SK-N-SH (cell line): ENCODE measurements around the gene HOMER3. TPM values are rescaled to one million over a fixed set of nuclear protein-coding genes. Genes with fewer than 3 reads are reported as not detected.

ENCODE experiments used
- CTCF ChIA-PET: fragments of 300-600, 350-600 bp; formaldehyde crosslinking; extraction: SDS; loops from one replicate; lab custom pipeline; 2021; lab: Yijun Ruan, JAX
- POLR2A ChIA-PET: fragments of 350-600 bp; sonication (Branson Sonifier 250); formaldehyde crosslinking; extraction: SDS; loops from one replicate; lab custom pipeline; 2020; ENCODE audit warnings: antibody characterized with exemption, inconsistent platforms; lab: Yijun Ruan, JAX
- DNase-seq: peaks from one replicate; pipeline ENCODE4 v3.0.0; 2012
- H2AFZ ChIP-seq: fragments of 200-600 bp; sonication (generic); 2 replicates; pipeline ENCODE4 v1.8.1; 2016; ENCODE audit warnings: antibody characterized with exemption, mild to moderate bottlenecking, low read depth
- H3F3A ChIP-seq: fragments of 200-600 bp; sonication (generic); replicated peaks from 2 replicates; pipeline ENCODE3; 2016; ENCODE audit warnings: antibody characterized with exemption, mild to moderate bottlenecking; ENCODE audit not compliant: insufficient read depth
- H3K27ac ChIP-seq, 2 experiments: fragments of 200-500 bp in 1 of 2; fragments of 200-600 bp in 1 of 2; sonication (Bioruptor generic) in 1 of 2; sonication (generic), shearing (Covaris generic) in 1 of 2; 2 replicates each; pipeline versions ENCODE4 v1.5.1 to v1.6.1; 2014 to 2016; ENCODE audit warnings: low read depth in 2 of 2, inconsistent platforms in 1 of 2, low read length in 1 of 2, mild to moderate bottlenecking in 1 of 2, mixed read lengths in 1 of 2
- H3K27me3 ChIP-seq: fragments of 200-600 bp; sonication (generic), shearing (Covaris generic); 2 replicates; pipeline ENCODE4 v1.6.1; 2016; ENCODE audit warnings: mixed run types; ENCODE audit not compliant: insufficient read depth
- H3K36me3 ChIP-seq, 2 experiments: fragments of 200-500 bp in 1 of 2; fragments of 200-600 bp in 1 of 2; sonication (Bioruptor generic) in 1 of 2; sonication (generic) in 1 of 2; replicated peaks in 1 of 2; 2 replicates each; pipeline versions ENCODE3 to v1.5.1; 2014 to 2016; ENCODE audit warnings: low read length in 1 of 2, mild to moderate bottlenecking in 1 of 2; ENCODE audit not compliant: insufficient read depth in 2 of 2, control insufficient read depth in 1 of 2
- H3K4me1 ChIP-seq, 2 experiments: fragments of 200-500 bp in 1 of 2; fragments of 200-600 bp in 1 of 2; sonication (Bioruptor generic) in 1 of 2; sonication (generic), shearing (Covaris generic) in 1 of 2; 2 replicates each; pipeline versions ENCODE4 v1.5.1 to v1.6.1; 2014 to 2016; ENCODE audit warnings: low read depth in 1 of 2, low read length in 1 of 2, mixed run types in 1 of 2; ENCODE audit not compliant: insufficient read depth in 2 of 2, control insufficient read depth in 1 of 2
- H3K4me2 ChIP-seq: fragments of 200-600 bp; sonication (generic), shearing (Covaris generic); 2 replicates; pipeline ENCODE4 v1.6.1; 2017; ENCODE audit warnings: mixed run types
- H3K4me3 ChIP-seq, 2 experiments: fragments of 200-500 bp in 1 of 2; fragments of 200-600 bp in 1 of 2; sonication (Bioruptor generic) in 1 of 2; sonication (generic), shearing (Covaris generic) in 1 of 2; 2 replicates each; pipeline versions ENCODE4 v1.5.1 to v1.8.1; 2014 to 2016; ENCODE audit warnings: low read depth in 2 of 2, inconsistent platforms in 1 of 2, low read length in 1 of 2, mild to moderate bottlenecking in 1 of 2, mixed read lengths in 1 of 2, moderate library complexity in 1 of 2
- H3K79me2 ChIP-seq: fragments of 200-600 bp; sonication (generic); 2 replicates; pipeline ENCODE4 v1.8.1; 2017; ENCODE audit warnings: mild to moderate bottlenecking; ENCODE audit not compliant: insufficient read depth
- H3K9ac ChIP-seq: fragments of 200-600 bp; sonication (generic); 2 replicates; pipeline ENCODE4 v1.6.1; 2017; ENCODE audit warnings: mixed run types
- H3K9me2 ChIP-seq: fragments of 200-600 bp; sonication (generic); 2 replicates; pipeline ENCODE4 v1.6.1; 2017; ENCODE audit warnings: mixed run types
- H3K9me3 ChIP-seq: fragments of 200-600 bp; sonication (generic); 2 replicates; pipeline ENCODE4 v1.6.1; 2017; ENCODE audit warnings: mixed run types, mild to moderate bottlenecking, moderate library complexity
- H4K20me1 ChIP-seq: fragments of 200-600 bp; sonication (generic); 2 replicates; pipeline ENCODE4 v1.6.1; 2017; ENCODE audit warnings: mild to moderate bottlenecking, mixed run types; ENCODE audit not compliant: insufficient read depth
- CHD2 ChIP-seq: fragments of 150-350 bp; IDR thresholded peaks from 2 replicates; pipeline ENCODE4 v1.6.1; 2018; ENCODE audit warnings: low read length; ENCODE audit not compliant: partially characterized antibody
- EP300 ChIP-seq, 2 experiments: IDR thresholded peaks; 2 replicates each; pipeline versions ENCODE4 v1.4.0 to v1.6.1; 2012; ENCODE audit warnings: borderline replicate concordance in 1 of 2, low read depth in 1 of 2, low read length in 1 of 2
- FOSL2 ChIP-seq: IDR thresholded peaks from 2 replicates; pipeline ENCODE4 v1.4.0; 2012; ENCODE audit warnings: low read depth, mild to moderate bottlenecking, moderate library complexity, borderline replicate concordance
- FOXJ3 ChIP-seq: sonication (generic); formaldehyde crosslinking; IDR thresholded peaks from 2 replicates; pipeline ENCODE4 v1.5.1; 2020; ENCODE audit warnings: mild to moderate bottlenecking, missing genetic modification reagents
- FOXM1 ChIP-seq: IDR thresholded peaks from 2 replicates; pipeline ENCODE4 v1.4.0; 2012; ENCODE audit warnings: low read depth, mild to moderate bottlenecking
- GABPA ChIP-seq: IDR thresholded peaks from 2 replicates; pipeline ENCODE4 v1.4.0; 2012; ENCODE audit warnings: low read depth, mild to moderate bottlenecking
- GATA2 ChIP-seq: sonication (generic); formaldehyde crosslinking; IDR thresholded peaks from 2 replicates; pipeline ENCODE4 v1.5.0; 2020; ENCODE audit warnings: mild to moderate bottlenecking, missing genetic modification reagents
- IRF3 ChIP-seq: fragments of 150-350 bp; IDR thresholded peaks from 2 replicates; pipeline ENCODE4 v1.6.1; 2016; ENCODE audit warnings: mild to moderate bottlenecking, low read depth, low read length
- JUND ChIP-seq: IDR thresholded peaks from 2 replicates; pipeline ENCODE4 v1.4.0; 2012
- MAX ChIP-seq: IDR thresholded peaks from 2 replicates; pipeline ENCODE4 v1.4.0; 2012; ENCODE audit warnings: low read depth
- MEF2A ChIP-seq: IDR thresholded peaks from 2 replicates; pipeline ENCODE4 v1.4.0; 2012; ENCODE audit warnings: low read depth, borderline replicate concordance
- MXI1 ChIP-seq: IDR thresholded peaks from 2 replicates; pipeline ENCODE4 v1.6.1; 2012; ENCODE audit warnings: mild to moderate bottlenecking, low read depth, low read length, improper control_type of control experiment
- NFIC ChIP-seq: IDR thresholded peaks from 2 replicates; pipeline ENCODE4 v1.4.0; 2012; ENCODE audit warnings: borderline replicate concordance
- NRF1 ChIP-seq: IDR thresholded peaks from 2 replicates; pipeline ENCODE4 v1.6.1; 2012; ENCODE audit warnings: low read depth, mild to moderate bottlenecking, low read length
- POLR2AphosphoS5 ChIP-seq: IDR thresholded peaks from 2 replicates; pipeline ENCODE4 v1.6.1; 2012; ENCODE audit warnings: low read depth, low read length
- RCOR1 ChIP-seq: fragments of 150-350 bp; IDR thresholded peaks from 2 replicates; pipeline ENCODE4 v1.6.1; 2017; ENCODE audit warnings: antibody characterized with exemption, low read length
- REST ChIP-seq: IDR thresholded peaks from 2 replicates; pipeline ENCODE4 v1.6.1; 2012; ENCODE audit warnings: mild to moderate bottlenecking, low read depth, low read length, moderate library complexity
- RFX5 ChIP-seq: IDR thresholded peaks from 2 replicates; pipeline ENCODE4 v1.6.1; 2012; ENCODE audit warnings: mild to moderate bottlenecking, improper control_type of control experiment, low read length
- RXRA ChIP-seq: IDR thresholded peaks from 2 replicates; pipeline ENCODE4 v1.4.0; 2012; ENCODE audit warnings: low read depth, mild to moderate bottlenecking, borderline replicate concordance
- SIN3A ChIP-seq: IDR thresholded peaks from 2 replicates; pipeline ENCODE4 v1.6.1; 2012; ENCODE audit warnings: low read depth, mild to moderate bottlenecking, low read length, moderate library complexity, borderline replicate concordance
- SMC3 ChIP-seq: IDR thresholded peaks from 2 replicates; pipeline ENCODE4 v1.6.1; 2012; ENCODE audit warnings: low read depth, low read length, improper control_type of control experiment
- TCF12 ChIP-seq: IDR thresholded peaks from 2 replicates; pipeline ENCODE4 v1.4.0; 2012
- TEAD4 ChIP-seq: IDR thresholded peaks from 2 replicates; pipeline ENCODE4 v1.4.0; 2012; ENCODE audit warnings: mild to moderate bottlenecking, borderline replicate concordance; ENCODE audit not compliant: insufficient read depth
- USF1 ChIP-seq: IDR thresholded peaks from 2 replicates; pipeline ENCODE4 v1.4.0; 2012; ENCODE audit warnings: low read depth, borderline replicate concordance
- YY1 ChIP-seq: IDR thresholded peaks from 2 replicates; pipeline ENCODE4 v1.4.0; 2012; ENCODE audit warnings: low read depth, mild to moderate bottlenecking
- ZBTB33 ChIP-seq: IDR thresholded peaks from 2 replicates; pipeline ENCODE4 v1.4.0; 2012; ENCODE audit warnings: low read depth, borderline replicate concordance
- WGBS: methylation state at CpG from one replicate; pipeline ENCODE4 v1.1.6; 2017; ENCODE audit warnings: low lambda C conversion rate; 5-methylcytosine and 5-hydroxymethylcytosine counted together
- polyA plus RNA-seq, 3 experiments: library from polyadenylated mRNA; depleted of rRNA; stranded (reverse); fragments of >200 nt; gene quantifications; 2 replicates each; pipeline ENCODE4 v1.2.3, GENCODE V29; 2012

Gene HOMER3
- polyA plus RNA-seq, 1 of the 3 experiments (the other 2 are of a cell fraction): 83.0 TPM

- peaks cover 76% of the 10 kb centered on the region for H3K79me2 ChIP-seq
- TF ChIP-seq POLR2AphosphoS5 (peak; percentile 86), EP300 (IDR thresholded peaks at IDR 0.05; ENCODE audit: borderline replicate concordance in 1 of 2, low read depth in 1 of 2, low read length in 1 of 2) (no peak), SMC3 (no peak), FOXM1 (no peak), RFX5 (no peak), TEAD4 (no peak), RXRA (no peak), FOXJ3 (CRISPR knock-in tag) (0 out of 2 replicates have a peak, but pooled peaks have one; percentile 16), MEF2A (no peak), MAX (peak; percentile 91), RCOR1 (no peak), GATA2 (CRISPR knock-in tag) (peak; percentile 58), JUND (no peak), USF1 (peak; percentile 54), ZBTB33 (peak; percentile 88), IRF3 (peak; percentile 66), NRF1 (no peak), NFIC (no peak), TCF12 (no peak), SIN3A (peak; percentile 94), YY1 (peak; percentile 89), CHD2 (peak; percentile 93), FOSL2 (no peak; the same call in 1 of the 2 replicates), MXI1 (peak; percentile 97), REST (0 out of 2 replicates have a peak, but pooled peaks have one; percentile 36), GABPA (peak; percentile 95)
Measured at GRCh38 chr19:18919086-18919899, 21.7 kb downstream of the HOMER3 start, which contains the start of the genes COPE and DDX49. TSS of gene COPE (minus strand) at chr19:18919387. CDS start at chr19:18919348, 39 bp downstream. TSS of gene DDX49 (plus strand) at chr19:18919715. CDS start at chr19:18919742, 27 bp downstream.

More at GRCh38 chr19:18919086-18919899, 21.7 kb downstream of the HOMER3 start, which contains the start of the genes COPE and DDX49:
- CTCF ChIA-PET: interaction anchor here (0.6 to 7.2 kb wide), 12 partner anchors 9 to 330 kb away, joined by 3 to 76 read pairs (median 3); partner anchors contain the start of gene CERS1
- Histone ChIP-seq H3K27ac (peak within 1 kb of the TSS; percentile 74 to 92), H3K36me3 (peaks cover 23 to 30% of the 10 kb centered on the region in 2 experiments), H3F3A (peaks cover 12% of the 10 kb centered on the region), H3K27me3 (no peaks in the 10 kb centered on the region), H3K4me3 (peak within 1 kb of the TSS; percentile 89 to 92), H2AFZ (peak within 1 kb of the TSS; percentile 68; the same call in 1 of the 2 replicates), H3K9me3 (no peaks in the 10 kb centered on the region), H3K9ac (peak within 1 kb of the TSS; percentile 97), H4K20me1 (peaks cover 37% of the 10 kb centered on the region), H3K9me2 (no peaks in the 10 kb centered on the region), H3K4me1 (peaks cover 5 to 12% of the 10 kb centered on the region in 2 experiments; a peak in 2 of 4 replicates), H3K4me2 (peak within 1 kb of the TSS; percentile 89)
- DNase-seq: peak; percentile 98
- under 1% methylated on average over 37 of the region's 72 CpGs for WGBS
- POLR2A ChIA-PET: interaction anchor here (0.5 to 2.7 kb wide), 15 partner anchors 8 to 348 kb away, joined by 3 to 16 read pairs (median 4); partner anchors contain the start of genes CERS1, REX1BD and UBA52
